ENCODE data around the gene SYT15.

Gene SYT15

GRCh38 chr10:46559231-46559671, 19.7 kb upstream of the SYT15 start:
- Histone ChIP-seq H3K4me3 (ENCODE audit: low read length, poor library complexity, severe bottlenecking) (no peak overlapping the region), H3K79me2 (ENCODE audit: insufficient read depth, low read length) (no peaks in the 10 kb centered on the region), H3K9me2 (replicated peaks; ENCODE audit: low read depth, low read length) (no peaks in the 10 kb centered on the region), H3K36me3 (ENCODE audit: insufficient read depth, low read length) (no peaks in the 10 kb centered on the region), H3K4me2 (ENCODE audit: low read depth, low read length, poor library complexity, severe bottlenecking) (no peak overlapping the region), H2AFZ (ENCODE audit: low read length) (no peak overlapping the region), H3K27me3 (ENCODE audit: insufficient read depth, low read length, poor library complexity, severe bottlenecking) (peaks cover 13% of the 10 kb centered on the region), H3F3A (ENCODE audit: low read depth) (no peaks in the 10 kb centered on the region), H3K4me1 (ENCODE audit: insufficient read depth, low read length, poor library complexity, severe bottlenecking) (no peaks in the 10 kb centered on the region), H4K20me1 (ENCODE audit: insufficient read depth, low read length, poor library complexity, severe bottlenecking) (no peaks in the 10 kb centered on the region), H3K9me3 (ENCODE audit: insufficient read depth, low read depth, low read length) (no peaks in the 10 kb centered on the region), H3K9ac (ENCODE audit: low read depth, low read length, poor library complexity, severe bottlenecking) (no peak overlapping the region)
- TF ChIP-seq EZH2phosphoT487 (IDR thresholded peaks at IDR 0.05; ENCODE audit: borderline replicate concordance) (no peak), CTCF (conservative IDR thresholded peaks at IDR 0.05; ENCODE audit: low read length) (no peak)

- Histone ChIP-seq H3K9ac (ENCODE audit: low read depth, low read length, poor library complexity, severe bottlenecking) (no peak overlapping the region), H3K4me1 (ENCODE audit: insufficient read depth, low read length, poor library complexity, severe bottlenecking) (no peaks in the 10 kb centered on the region), H3K9me3 (ENCODE audit: insufficient read depth, low read depth, low read length) (no peaks in the 10 kb centered on the region), H3F3A (ENCODE audit: low read depth) (no peaks in the 10 kb centered on the region), H3K4me2 (ENCODE audit: low read depth, low read length, poor library complexity, severe bottlenecking) (no peak overlapping the region), H4K20me1 (ENCODE audit: insufficient read depth, low read length, poor library complexity, severe bottlenecking) (no peaks in the 10 kb centered on the region), H2AFZ (ENCODE audit: low read length) (no peak overlapping the region), H3K9me2 (replicated peaks; ENCODE audit: low read depth, low read length) (no peaks in the 10 kb centered on the region), H3K79me2 (ENCODE audit: insufficient read depth, low read length) (no peaks in the 10 kb centered on the region), H3K36me3 (ENCODE audit: insufficient read depth, low read length) (no peaks in the 10 kb centered on the region), H3K27me3 (ENCODE audit: insufficient read depth, low read length, poor library complexity, severe bottlenecking) (peaks cover 13% of the 10 kb centered on the region), H3K4me3 (ENCODE audit: low read length, poor library complexity, severe bottlenecking) (no peak overlapping the region)
- TF ChIP-seq CTCF (conservative IDR thresholded peaks at IDR 0.05; ENCODE audit: low read length), result no peak
- no peak for TF ChIP-seq EZH2phosphoT487 (IDR thresholded peaks at IDR 0.05; ENCODE audit: borderline replicate concordance)
These were observed 18.5 kb upstream of the SYT15 start for GRCh38 chr10:46560381-46560780.

- H3K27me3 ChIP-seq (ENCODE audit: insufficient read depth, low read length, poor library complexity, severe bottlenecking), result peaks cover 13% of the 10 kb centered on the region
- H3K79me2 ChIP-seq (ENCODE audit: insufficient read depth, low read length), result no peaks in the 10 kb centered on the region
- no peak overlapping the region for H3K9ac ChIP-seq (ENCODE audit: low read depth, low read length, poor library complexity, severe bottlenecking)
- no peaks in the 10 kb centered on the region for H4K20me1 ChIP-seq (ENCODE audit: insufficient read depth, low read length, poor library complexity, severe bottlenecking)
- H3K9me2 ChIP-seq (replicated peaks; ENCODE audit: low read depth, low read length), result no peaks in the 10 kb centered on the region
- no peak for TF ChIP-seq EZH2phosphoT487 (IDR thresholded peaks at IDR 0.05; ENCODE audit: borderline replicate concordance)
- no peak for TF ChIP-seq CTCF (conservative IDR thresholded peaks at IDR 0.05; ENCODE audit: low read length)
- H3K4me1 ChIP-seq (ENCODE audit: insufficient read depth, low read length, poor library complexity, severe bottlenecking), result no peaks in the 10 kb centered on the region
- H3F3A ChIP-seq (ENCODE audit: low read depth), result no peaks in the 10 kb centered on the region
- H3K4me2 ChIP-seq (ENCODE audit: low read depth, low read length, poor library complexity, severe bottlenecking), result no peak overlapping the region
- H2AFZ ChIP-seq (ENCODE audit: low read length), result no peak overlapping the region
- no peaks in the 10 kb centered on the region for H3K36me3 ChIP-seq (ENCODE audit: insufficient read depth, low read length)
- no peak overlapping the region for H3K4me3 ChIP-seq (ENCODE audit: low read length, poor library complexity, severe bottlenecking)
- no peaks in the 10 kb centered on the region for H3K9me3 ChIP-seq (ENCODE audit: insufficient read depth, low read depth, low read length)
These were observed 18.0 kb upstream of the SYT15 start for GRCh38 chr10:46560952-46561351.
